ENCODE measurements around the gene SEMA6A. TPM values are rescaled to one million over a fixed set of nuclear protein-coding genes. Genes with fewer than 3 reads are reported as not detected.

SEMA6A gene, protein sequence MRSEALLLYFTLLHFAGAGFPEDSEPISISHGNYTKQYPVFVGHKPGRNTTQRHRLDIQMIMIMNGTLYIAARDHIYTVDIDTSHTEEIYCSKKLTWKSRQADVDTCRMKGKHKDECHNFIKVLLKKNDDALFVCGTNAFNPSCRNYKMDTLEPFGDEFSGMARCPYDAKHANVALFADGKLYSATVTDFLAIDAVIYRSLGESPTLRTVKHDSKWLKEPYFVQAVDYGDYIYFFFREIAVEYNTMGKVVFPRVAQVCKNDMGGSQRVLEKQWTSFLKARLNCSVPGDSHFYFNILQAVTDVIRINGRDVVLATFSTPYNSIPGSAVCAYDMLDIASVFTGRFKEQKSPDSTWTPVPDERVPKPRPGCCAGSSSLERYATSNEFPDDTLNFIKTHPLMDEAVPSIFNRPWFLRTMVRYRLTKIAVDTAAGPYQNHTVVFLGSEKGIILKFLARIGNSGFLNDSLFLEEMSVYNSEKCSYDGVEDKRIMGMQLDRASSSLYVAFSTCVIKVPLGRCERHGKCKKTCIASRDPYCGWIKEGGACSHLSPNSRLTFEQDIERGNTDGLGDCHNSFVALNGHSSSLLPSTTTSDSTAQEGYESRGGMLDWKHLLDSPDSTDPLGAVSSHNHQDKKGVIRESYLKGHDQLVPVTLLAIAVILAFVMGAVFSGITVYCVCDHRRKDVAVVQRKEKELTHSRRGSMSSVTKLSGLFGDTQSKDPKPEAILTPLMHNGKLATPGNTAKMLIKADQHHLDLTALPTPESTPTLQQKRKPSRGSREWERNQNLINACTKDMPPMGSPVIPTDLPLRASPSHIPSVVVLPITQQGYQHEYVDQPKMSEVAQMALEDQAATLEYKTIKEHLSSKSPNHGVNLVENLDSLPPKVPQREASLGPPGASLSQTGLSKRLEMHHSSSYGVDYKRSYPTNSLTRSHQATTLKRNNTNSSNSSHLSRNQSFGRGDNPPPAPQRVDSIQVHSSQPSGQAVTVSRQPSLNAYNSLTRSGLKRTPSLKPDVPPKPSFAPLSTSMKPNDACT
- total RNA-seq (2022; extraction: Qiagen RNA extraction): 0.03 to 0.39 TPM (median 0.13 TPM) in 5 replicates

DNA sequence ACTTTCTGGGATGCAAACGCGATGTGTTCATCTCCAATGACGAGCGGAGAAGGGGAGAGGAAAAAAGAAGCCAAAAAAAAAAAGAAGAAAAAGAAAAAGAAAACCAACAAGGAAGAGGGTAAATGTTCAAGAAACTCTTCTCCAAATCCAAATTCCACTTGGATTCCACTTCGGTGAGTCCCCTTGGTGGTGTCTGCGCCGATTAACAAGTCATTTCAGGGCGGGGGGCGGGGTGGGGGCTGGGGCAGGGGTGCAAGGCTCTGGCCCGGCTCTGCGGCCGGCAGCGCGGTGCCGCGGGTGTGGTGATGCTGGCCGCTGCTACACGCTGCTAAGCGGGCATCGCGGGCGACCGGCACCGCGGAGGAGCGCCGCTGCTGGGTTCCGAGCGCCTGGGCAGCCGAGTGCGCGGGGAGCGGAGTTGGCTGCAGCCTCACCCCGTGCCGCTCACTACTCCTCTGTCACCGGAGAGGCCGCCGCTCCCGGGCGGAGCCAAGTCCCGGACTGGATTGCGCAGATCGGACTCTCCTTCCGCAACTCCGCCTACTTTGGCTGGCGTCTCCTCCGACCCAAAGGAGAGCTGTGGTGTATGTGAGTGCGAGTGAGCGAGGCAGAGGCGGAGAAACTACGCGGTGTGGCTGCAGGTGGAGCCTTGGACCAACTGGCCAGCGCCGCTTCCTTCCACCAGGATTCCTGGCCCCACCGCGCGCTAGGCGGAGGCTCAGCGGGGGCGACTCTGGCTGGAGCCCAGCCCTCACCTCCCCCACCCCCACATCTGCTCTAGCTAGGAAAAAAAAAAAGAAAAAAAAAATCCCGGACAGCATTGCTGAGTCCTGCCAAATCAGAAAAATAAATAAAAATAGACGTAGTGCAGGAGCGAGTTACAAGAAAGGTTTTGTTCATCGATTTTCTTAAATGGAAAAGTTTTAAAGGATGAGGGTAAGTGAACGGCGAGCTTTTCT lies at the start of gene SEMA6A:
SEMA6A (minus strand) TSS at position 457 of the 959 bp plus-strand sequence. CDS start 69,879 bp downstream, outside the sequence.

